Lung (tissue), 12 donors: ENCODE results near the gene RGMB. TPM values are rescaled to one million over a fixed set of nuclear protein-coding genes. Genes with fewer than 3 reads are reported as not detected.
"Not testable (repeated sequence)": the region's sequence is repeated elsewhere in the genome, so short reads cannot be mapped to it uniquely, and the experiment has no call there.

Experiments used
- ATAC-seq: fragments of 200-7000 bp; cut with Tn5 transposase; one replicate; pipeline ENCODE4 v1.9.1; 2020; ENCODE audit warnings: moderate number of reproducible peaks; ENCODE audit not compliant: insufficient read depth, low FRiP score
- DNase-seq, 3 donors: peaks; one replicate each; pipeline ENCODE4 v3.0.0-alpha.2; 2013 to 2017
- H3K27ac ChIP-seq, 2 donors: one replicate each; pipeline ENCODE4 v1.5.1; 2013; ENCODE audit warnings: mild to moderate bottlenecking in 2 of 2, moderate library complexity in 2 of 2, control low read depth in 1 of 2, inconsistent platforms in 1 of 2, low read depth in 1 of 2, low read length in 1 of 2
- H3K27me3 ChIP-seq, 3 donors: one replicate each; pipeline ENCODE4 v1.5.1; 2013; ENCODE audit warnings: low read length in 2 of 3; ENCODE audit not compliant: control insufficient read depth in 3 of 3, insufficient read depth in 3 of 3
- H3K36me3 ChIP-seq, 4 donors: one replicate each; pipeline ENCODE4 v1.5.1; 2013; ENCODE audit warnings: low read length in 4 of 4, mild to moderate bottlenecking in 1 of 4, moderate library complexity in 1 of 4; ENCODE audit not compliant: control insufficient read depth in 4 of 4, insufficient read depth in 4 of 4
- H3K4me1 ChIP-seq, 5 donors: one replicate each; pipeline ENCODE4 v1.5.1; 2013; ENCODE audit warnings: low read length in 5 of 5, mild to moderate bottlenecking in 2 of 5, moderate library complexity in 1 of 5; ENCODE audit not compliant: control insufficient read depth in 5 of 5, insufficient read depth in 5 of 5
- H3K4me3 ChIP-seq: one replicate; pipeline ENCODE4 v1.5.1; 2013; ENCODE audit warnings: mild to moderate bottlenecking, control low read depth, moderate library complexity
- H3K9ac ChIP-seq, 2 donors: one replicate each; pipeline ENCODE4 v1.5.1; 2013; ENCODE audit warnings: low read length in 2 of 2, control low read depth in 1 of 2; ENCODE audit not compliant: insufficient read depth in 1 of 2
- H3K9me3 ChIP-seq, 4 donors: one replicate each; pipeline ENCODE4 v1.5.1; 2013; ENCODE audit warnings: low read length in 3 of 4, mild to moderate bottlenecking in 1 of 4, moderate library complexity in 1 of 4; ENCODE audit not compliant: control insufficient read depth in 4 of 4, insufficient read depth in 3 of 4
- WGBS, 2 donors: extraction: QIAGEN DNeasy Blood & Tissue Kit; methylation state at CpG; one replicate each; pipeline ENCODE4 v1.1.7; 2013; 5-methylcytosine and 5-hydroxymethylcytosine counted together
- polyA plus RNA-seq, 2 donors: library from polyadenylated mRNA; stranded (reverse); fragments of 200-250 nt; gene quantifications; one replicate each; pipeline ENCODE4 v1.2.1, GENCODE V29; 2013
- total RNA-seq, 2 donors: library from RNA; depleted of rRNA in 1 of 2; stranded (reverse); fragments of >200 nt in 1 of 2; gene quantifications; one replicate each; pipeline ENCODE4 v1.2.1, GENCODE V29; 2014 to 2021
- TF ChIP-seq, protein P1 (sequence below): IDR thresholded peaks from 2 replicates; pipeline ENCODE4 v1.5.1; 2012; ENCODE audit warnings: mild to moderate bottlenecking; ENCODE audit errors: control extremely low read depth, extremely low read depth
- donor health status: control.
- donor health status: control.
- donor health status: Bipolar disorder and iron deficiency.
- donor health status: healthy.
- donor health status: DM: yes; HTN: yes; CAD: no.

The RGMB gene
- total and polyA plus RNA-seq, 4 donors, result 3.8 to 31.7 (median 15.1) TPM

GRCh38 chr5:98741926-98742325 is 31.5 kb upstream of the RGMB start:
- Histone ChIP-seq H3K27ac (no peak overlapping the region), H3K9me3 (peaks cover 0 to 5% (median 3%) of the 10 kb centered on the region in 4 donors), H3K4me3 (no peak overlapping the region), H3K36me3 (no peaks in the 10 kb centered on the region), H3K9ac (no peak overlapping the region), H3K27me3 (no peaks in the 10 kb centered on the region), H3K4me1 (no peaks in the 10 kb centered on the region)
- DNase-seq, result no peak
- TF ChIP-seq, protein P1, sequence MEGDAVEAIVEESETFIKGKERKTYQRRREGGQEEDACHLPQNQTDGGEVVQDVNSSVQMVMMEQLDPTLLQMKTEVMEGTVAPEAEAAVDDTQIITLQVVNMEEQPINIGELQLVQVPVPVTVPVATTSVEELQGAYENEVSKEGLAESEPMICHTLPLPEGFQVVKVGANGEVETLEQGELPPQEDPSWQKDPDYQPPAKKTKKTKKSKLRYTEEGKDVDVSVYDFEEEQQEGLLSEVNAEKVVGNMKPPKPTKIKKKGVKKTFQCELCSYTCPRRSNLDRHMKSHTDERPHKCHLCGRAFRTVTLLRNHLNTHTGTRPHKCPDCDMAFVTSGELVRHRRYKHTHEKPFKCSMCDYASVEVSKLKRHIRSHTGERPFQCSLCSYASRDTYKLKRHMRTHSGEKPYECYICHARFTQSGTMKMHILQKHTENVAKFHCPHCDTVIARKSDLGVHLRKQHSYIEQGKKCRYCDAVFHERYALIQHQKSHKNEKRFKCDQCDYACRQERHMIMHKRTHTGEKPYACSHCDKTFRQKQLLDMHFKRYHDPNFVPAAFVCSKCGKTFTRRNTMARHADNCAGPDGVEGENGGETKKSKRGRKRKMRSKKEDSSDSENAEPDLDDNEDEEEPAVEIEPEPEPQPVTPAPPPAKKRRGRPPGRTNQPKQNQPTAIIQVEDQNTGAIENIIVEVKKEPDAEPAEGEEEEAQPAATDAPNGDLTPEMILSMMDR, result no peak
- 98 to 100% methylated on average over 1 of the region's 1 CpG for WGBS, 2 donors
- ATAC-seq, result no peak

- 78 to 80% methylated on average over 5 of the region's 5 CpGs for WGBS, 2 donors
- DNase-seq (no peak), ATAC-seq (no peak)
- no peaks in the 10 kb centered on the region for H3K4me1 ChIP-seq
- H3K27ac ChIP-seq, result no peak overlapping the region
- H3K9me3 ChIP-seq, result peaks cover 0 to 3% (median 0%) of the 10 kb centered on the region in 4 donors
- no peaks in the 10 kb centered on the region for H3K36me3 ChIP-seq
- H3K27me3 ChIP-seq, result no peaks in the 10 kb centered on the region
- TF ChIP-seq, protein P1, result no peak
- H3K4me3 ChIP-seq, result no peak overlapping the region
- H3K9ac ChIP-seq, result no peak overlapping the region
Observed at GRCh38 chr5:98742396-98743073, 30.9 kb upstream of the RGMB start.

DNA sequence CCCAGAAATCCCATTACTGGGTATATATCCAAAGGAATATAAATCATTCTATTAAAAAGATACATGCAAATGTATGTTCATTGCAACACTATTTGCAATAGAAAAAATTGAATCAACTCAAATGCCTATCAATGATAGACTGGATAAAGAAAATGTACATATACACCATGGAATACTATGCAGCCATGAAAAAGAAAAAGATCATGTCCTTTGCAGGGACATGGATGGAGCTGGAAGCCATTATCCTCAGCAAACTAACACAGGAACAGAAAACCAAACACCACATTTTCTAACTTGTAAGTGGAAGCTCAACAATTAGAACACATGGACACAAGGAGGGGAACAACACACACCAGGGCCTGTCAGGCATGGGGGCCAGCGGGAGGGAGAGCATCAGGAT is 25.2 kb upstream of the RGMB start:
- ATAC-seq, H3K36me3 ChIP-seq, DNase-seq: not testable (repeated sequence)

GRCh38 chr5:98749046-98749445 is 24.4 kb upstream of the RGMB start:
- no peaks in the 10 kb centered on the region for H3K36me3 ChIP-seq
- H3K27ac ChIP-seq, result no peak overlapping the region
- H3K9ac ChIP-seq, result no peak overlapping the region
- TF ChIP-seq, protein P1, result no peak
- no peaks in the 10 kb centered on the region for H3K27me3 ChIP-seq
- ATAC-seq, result no peak
- no peaks in the 10 kb centered on the region for H3K4me1 ChIP-seq
- WGBS, 2 donors, result 94 to 95% methylated on average over 1 of the region's 1 CpG
- no peak for DNase-seq
- H3K4me3 ChIP-seq, result no peak overlapping the region
- peaks cover 0 to 3% (median 0%) of the 10 kb centered on the region in 4 donors for H3K9me3 ChIP-seq

More for the DNA sequence above, 25.2 kb upstream of the RGMB start:
- WGBS, 2 donors, result 90 to 100% methylated on average over 1 of the region's 1 CpG
- H3K27ac ChIP-seq, H3K4me1 ChIP-seq, H3K27me3 ChIP-seq, H3K9me3 ChIP-seq, H3K9ac ChIP-seq, H3K4me3 ChIP-seq: not testable (repeated sequence)
